GM21515 (cell line): ENCODE data around the gene AQP6.
"Not testable (repeated sequence)": the region's sequence is repeated elsewhere in the genome, so short reads cannot be mapped to it uniquely, and the experiment has no call there.

Source experiments
- ATAC-seq: cut with Tn5 transposase; IDR thresholded peaks from one replicate; pipeline ENCODE4 v1.9.1; 2021; ENCODE audit not compliant: unreplicated experiment

Gene AQP6

DNA sequence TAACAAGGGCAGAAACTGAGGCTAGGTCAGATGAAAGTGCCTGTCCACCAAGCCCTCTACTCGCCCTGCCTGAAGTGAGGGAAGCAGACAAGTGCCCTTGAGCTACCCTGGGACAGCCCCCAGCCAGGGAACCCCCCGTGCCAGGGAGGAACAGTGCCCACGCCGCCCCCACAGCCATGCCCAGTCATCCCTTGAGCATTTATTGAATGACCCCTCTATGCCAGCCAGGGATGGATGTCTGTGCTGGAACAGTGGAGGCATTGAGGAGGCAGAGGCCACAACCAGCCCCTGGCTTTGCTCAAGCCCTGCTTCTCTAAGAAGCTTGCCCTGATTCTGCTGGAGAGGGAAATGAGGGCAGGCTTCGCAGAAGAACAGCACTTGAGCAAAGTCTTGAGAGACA, 3.7 kb upstream of the AQP6 start:
- ATAC-seq = no peak

DNA sequence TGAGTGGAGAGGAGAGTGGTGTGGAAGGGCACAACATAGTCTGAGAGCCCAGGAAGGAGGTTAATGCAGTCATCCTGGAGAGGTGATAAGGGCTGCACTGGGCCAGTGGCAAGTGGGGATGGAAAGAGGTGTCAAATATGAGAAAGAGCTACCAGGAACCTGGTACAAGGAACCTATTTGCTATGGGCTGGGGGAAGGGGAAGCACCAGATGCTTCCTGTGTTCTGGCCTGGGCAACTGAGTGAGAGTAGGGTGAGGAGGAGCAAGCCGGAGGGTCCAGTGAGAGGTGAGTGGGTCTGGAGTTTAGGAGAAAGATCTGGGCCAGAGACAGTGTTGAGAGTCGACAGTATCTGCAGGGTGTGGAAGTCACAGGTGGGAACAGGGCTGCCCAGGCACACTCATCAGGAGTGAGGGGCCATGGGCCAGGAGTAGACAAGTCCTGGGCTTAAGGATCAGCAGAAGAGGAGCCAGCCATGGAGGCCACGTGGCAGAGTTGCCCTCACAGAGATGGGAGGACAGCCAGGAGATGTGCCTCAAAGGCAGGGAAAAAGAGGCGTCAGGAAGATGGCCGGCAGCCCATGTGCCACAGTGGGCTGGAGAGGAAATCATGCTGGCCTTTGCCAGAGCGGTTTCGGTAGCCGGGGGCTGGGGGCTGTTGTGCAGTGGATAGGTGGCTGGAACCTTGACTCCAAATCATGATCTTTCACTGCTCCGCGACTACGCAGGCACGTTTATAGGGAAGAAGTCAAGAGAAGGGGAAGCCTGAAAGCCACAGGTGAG, 2.9 kb upstream of the AQP6 start:
- no peak for ATAC-seq

DNA sequence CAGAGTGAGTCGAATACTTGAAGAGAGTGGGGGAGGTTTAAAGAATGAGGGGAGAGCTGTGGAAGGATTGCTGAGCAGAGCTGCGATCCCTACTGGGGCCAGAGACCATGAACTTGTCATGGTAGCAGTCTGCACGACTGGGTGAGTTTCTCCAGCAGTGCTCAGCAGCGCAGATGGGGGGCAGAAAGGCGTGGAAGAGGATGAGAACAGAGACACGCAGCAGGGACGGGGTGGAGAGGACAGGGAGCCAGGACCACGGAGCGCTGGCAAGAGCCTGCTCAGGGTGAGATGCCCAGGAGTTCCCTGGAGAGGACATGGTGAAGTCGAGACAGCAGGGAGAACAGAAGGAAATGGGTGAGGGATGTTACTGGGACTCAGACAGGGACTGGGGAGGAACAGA, 2.1 kb upstream of the AQP6 start:
- ATAC-seq = no peak

DNA sequence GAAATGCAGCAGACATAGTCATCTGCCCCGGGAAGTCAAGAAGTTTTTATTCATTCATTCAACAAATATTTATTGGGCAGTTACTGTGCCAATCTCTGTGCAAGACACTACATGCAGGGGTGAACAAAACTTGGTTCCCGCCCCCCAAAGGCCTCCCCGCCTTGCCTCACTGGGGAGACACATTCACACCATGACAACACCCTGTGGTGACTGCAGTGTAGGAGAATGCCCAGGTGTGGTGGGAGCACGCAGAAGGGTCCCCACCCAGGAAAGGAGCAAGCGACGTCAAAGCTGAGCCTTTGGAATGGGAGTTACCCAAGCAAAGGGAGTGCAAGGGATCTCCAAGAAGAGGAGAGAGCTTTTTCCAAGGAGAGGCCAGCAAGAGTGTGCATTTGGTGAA, 1.6 kb upstream of the AQP6 start:
- ATAC-seq = no peak

DNA sequence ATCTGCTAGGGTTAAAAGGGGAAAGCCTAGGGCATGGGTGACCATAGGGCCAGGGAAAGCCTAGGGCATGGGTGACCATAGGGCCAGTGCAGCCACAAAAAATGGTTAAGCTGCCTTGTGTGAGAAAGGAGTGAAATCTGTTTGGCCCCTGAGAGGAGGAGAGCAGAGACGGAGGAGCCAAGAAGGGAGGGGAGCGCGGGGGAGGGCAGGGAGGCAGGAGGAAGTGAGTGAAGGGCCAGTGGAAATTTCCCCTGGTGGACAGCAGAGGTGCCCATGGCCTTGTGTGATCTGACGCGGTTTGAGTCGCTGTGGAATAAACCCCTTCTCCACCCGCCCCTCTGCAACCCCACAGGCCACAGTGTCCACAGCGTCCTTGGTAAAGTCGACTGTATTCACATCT, 618 bp upstream of the AQP6 start:
- no peak for ATAC-seq

DNA sequence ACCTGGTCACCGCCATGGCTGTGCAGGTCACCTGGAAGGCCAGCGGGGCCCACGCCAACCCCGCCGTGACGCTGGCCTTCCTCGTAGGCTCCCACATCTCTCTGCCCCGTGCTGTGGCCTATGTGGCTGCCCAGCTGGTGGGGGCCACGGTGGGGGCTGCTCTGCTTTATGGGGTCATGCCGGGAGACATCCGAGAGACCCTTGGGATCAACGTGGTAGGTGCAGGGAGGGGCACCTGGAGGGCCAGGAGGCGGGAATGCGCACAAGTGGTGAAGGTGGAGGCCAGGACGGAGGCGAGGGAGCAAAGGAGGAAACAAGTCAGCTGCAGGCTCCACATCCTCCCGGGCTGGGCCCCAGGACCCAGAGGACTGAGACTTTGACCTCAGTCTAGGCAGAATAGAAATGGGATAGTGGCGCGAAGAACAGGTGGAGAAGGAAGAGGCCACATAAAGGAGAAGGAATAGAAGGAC, 649 bp downstream of the AQP6 start:
- ATAC-seq = no peak

DNA sequence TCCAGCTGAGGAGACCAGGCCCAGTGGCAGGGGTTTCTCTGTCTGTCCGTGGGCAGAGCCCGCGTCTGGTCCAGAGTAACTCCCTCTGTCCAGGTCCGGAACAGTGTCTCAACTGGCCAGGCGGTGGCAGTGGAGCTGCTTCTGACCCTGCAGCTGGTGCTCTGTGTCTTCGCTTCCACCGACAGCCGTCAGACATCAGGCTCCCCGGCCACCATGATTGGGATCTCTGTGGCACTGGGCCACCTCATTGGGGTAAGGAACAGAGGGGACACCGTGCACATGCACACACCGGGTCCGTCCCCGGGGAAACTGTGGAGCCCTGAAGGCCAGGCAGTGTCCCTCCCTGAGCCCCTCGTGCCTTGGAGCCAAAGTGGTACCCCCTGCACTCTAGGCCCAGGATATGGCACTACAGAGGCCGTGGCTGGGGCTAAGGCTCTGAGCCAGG, 1.5 kb downstream of the AQP6 start:
- no peak for ATAC-seq

DNA sequence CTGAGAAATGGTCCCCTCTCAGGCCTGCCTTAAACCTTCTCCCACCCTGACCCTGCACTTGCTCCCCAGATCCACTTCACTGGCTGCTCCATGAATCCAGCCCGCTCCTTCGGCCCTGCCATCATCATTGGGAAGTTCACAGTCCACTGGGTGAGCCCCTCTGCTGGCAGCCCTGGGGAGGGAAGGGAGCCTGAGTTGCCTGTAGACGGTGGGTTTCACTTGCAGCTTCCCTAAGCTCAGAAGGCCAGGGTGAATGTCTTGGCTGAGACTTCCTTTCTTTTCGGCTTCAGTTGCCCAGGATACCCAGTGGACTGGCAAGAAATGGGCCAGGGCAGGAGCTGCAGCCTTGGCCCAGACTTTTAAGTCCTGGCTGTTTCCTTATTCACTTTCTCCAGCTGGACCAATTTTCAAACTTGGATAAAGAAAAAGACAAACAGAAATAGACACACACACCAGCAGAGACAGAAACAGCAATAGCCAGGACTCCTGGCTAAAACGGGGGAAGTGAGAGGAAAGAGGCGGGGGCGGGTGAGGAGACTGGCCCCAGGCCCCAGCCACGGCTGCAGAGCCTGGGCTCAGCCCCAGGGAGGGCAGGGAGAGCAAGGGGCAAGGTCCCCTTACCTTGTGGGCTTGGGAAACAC, 2.0 kb downstream of the AQP6 start:
- no peak for ATAC-seq

DNA sequence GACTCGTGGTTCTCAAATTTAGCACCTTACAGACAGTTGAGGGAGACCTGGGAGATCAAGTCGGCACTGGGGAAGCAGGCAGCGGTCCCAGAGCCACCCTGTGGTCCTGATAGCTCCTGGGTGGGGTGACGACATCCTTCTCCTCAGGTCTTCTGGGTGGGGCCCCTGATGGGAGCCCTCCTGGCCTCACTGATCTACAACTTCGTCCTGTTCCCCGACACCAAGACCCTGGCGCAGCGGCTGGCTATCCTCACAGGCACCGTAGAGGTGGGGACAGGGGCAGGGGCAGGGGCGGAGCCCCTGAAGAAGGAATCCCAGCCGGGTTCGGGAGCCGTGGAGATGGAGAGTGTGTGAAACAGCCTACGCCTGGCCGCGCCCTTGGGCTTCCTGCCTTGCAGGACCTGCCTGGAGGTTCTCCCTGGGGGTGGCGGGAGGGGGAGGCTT, 2.6 kb downstream of the AQP6 start:
- no peak for ATAC-seq

DNA sequence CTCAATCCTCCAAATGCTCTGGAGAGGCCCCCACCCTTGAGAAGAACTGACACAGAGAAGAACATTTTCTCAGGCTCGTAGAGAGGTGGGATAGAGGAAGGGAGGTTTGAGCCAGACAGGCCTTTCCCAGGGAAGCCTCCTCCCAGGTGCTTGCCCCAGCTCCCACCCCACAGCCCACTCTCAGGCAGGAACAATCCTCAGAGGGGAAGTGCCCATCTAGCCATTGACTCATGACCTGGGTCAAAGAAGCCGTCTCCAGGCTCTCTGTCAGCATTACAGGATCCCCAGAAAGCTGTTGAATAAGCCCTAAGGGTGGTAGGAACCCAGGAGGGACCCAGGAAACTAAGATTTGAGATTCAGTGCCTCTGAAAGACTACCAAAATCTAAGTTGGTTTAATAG, 3.8 kb downstream of the AQP6 start:
- ATAC-seq = no peak

DNA sequence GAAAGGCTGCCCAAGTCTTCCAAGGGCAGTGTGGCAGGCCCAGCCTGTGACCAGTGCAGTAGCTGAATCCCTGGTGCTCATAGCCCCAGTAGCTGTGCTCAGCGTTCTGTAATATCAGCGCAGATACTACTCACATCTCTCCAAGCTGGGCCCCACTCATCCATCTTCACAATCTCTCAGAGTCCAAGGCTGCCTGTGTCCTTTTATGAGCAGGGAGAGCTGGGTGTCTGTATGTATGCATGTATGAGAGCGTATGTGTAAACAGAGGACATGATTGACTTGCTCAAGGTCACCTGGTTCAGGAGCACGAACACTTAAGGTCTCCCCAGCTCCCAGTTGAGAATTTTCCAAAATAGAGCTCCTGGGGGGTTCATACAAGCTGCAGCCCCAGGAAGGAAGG, 5.4 kb downstream of the AQP6 start:
- no peak for ATAC-seq

DNA sequence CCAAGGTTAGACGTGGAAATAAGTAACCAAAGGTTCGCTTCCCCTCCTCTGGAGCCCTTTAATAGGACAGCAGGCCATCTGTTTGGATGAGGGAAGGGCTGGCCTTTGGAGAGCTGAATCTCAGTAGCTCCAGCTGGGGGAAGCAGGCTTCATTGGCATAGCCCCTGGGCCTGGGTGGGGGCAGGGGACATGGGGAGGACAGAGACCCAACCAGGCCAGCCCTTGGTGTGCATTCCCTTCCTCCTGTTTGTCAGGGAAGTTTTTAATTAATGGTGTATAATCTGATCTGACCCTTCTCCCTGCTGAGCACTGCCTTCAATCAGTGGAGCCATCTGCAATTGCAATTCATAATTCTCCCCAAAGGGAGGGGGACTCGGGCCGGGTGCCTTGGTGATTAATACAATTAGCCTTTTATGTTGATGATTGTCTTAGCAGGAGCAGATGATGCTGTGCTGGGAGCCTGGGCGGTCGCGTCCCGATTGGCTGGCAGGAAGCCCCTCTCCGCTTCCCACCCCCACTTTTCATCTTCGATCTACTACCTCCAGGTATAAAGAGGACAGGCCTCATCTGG, 6.4 kb downstream of the AQP6 start:
- no peak for ATAC-seq

DNA sequence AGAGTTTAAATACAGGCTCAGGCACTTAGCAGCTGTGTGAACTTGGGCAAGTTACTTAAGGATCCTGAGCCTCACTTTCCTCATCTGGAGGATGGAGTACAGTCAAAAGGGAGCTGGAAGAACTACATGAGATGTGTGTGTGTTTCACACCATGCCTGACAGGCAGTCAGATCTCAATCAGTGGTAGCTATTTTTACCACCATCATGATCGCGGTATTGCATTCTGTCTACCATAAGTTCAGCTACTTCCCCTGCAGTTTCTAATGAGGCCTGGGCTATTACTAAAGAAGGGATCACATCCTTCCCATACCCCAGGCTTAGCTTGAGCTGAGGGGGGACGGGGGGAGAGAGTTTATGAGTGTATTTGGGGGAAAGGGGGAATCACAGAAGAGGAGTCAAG, 7.0 kb downstream of the AQP6 start:
- ATAC-seq = no peak

DNA sequence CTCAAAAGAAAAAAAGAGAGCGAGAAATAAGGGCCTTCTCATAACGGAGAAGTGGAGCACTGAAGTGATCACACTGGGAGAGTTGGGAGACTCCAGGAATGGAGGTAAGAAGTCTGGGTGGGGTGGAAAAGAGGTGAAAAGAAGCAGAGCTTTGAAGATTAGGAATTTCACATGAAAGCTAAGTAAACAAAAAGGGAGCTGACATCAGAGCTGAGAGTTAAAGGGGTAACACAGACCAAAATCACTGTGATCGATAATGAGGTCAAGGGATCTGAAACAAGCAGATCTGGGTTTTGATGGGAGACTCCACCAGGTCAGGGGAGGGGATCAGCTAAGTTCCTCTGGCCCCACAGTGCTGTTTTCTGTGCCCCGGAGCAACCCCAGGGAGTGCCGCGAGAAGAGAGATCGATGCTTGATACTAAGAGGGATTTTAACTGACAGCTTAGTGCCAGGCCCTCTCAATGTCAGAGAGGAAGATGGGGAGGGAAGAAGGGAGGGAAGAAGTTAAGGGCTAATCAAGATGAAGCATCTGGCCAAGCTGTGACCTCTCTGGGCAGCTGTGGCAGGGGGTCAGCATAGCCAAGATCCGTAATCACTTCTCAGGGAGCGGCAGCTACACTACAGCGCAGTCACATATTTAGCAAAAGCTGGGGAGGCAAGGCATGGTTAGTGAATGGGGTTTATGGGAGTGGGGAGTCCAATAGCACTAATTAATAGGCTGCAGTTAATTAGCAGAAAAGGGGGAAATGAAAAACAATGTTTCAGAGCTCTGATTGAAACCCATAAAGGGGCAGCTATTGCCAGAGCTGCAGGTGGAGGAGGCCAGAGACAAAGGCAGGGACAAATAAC, 8.0 kb downstream of the AQP6 start:
- ATAC-seq = no peak

DNA sequence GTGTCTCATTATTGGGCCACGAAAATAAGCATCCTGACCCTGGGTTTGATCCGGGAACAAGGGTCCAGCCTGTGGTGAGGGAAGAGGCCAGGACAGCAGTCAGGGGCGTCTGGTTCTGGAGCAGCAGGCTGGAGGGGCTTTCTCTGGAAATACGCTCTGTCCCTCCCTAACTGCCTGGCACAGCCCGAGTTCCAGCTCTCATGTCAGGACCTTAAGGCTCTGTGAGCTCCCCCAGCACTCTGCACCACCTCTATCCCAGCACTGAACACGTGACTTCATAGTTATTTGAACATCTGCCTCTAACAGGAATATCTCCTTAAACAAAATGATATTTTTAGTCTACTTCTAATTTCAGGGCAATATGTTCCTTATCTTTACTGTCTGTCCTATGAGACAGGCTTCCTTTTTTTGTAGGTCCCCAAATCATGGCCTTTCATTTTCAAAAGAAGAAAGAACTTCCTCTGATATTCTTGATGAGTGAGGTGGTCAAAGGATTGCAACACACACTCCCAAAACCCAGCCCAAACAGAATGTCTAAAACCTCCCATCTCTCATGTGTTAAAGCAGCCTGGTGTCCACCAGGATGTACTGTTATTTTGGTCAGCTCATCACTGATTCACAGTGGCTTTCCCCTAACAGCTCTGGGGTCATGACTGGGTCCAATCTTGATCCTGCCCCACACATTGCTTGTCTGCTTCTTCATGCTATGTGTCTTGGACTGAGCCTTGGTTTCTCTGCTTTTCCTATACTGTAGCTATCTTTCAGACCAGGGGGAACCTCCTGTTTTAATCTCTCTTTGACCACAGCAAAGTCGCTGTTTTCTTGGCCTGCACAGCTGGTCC, 9.7 kb downstream of the AQP6 start:
- ATAC-seq = no peak

DNA sequence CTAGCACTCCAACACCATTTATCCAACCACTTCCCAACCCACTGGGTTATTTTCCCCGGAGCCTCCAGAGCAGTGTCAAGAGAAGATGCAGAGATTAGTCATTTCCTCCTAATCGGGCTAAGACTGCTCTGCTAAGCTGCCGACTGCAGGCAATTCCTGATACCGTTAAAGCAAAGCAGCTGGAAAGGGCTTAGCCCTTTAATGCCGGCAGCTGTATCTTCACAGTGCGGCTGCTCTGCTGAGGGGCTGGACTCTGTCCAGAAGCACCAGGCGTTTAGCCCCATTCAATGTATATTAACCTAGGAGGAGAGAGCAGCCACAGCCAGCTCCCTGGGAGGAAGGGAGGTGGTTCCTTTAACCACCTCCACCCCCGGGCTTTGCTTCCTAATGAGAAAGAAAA, 11.1 kb downstream of the AQP6 start:
- no peak for ATAC-seq

DNA sequence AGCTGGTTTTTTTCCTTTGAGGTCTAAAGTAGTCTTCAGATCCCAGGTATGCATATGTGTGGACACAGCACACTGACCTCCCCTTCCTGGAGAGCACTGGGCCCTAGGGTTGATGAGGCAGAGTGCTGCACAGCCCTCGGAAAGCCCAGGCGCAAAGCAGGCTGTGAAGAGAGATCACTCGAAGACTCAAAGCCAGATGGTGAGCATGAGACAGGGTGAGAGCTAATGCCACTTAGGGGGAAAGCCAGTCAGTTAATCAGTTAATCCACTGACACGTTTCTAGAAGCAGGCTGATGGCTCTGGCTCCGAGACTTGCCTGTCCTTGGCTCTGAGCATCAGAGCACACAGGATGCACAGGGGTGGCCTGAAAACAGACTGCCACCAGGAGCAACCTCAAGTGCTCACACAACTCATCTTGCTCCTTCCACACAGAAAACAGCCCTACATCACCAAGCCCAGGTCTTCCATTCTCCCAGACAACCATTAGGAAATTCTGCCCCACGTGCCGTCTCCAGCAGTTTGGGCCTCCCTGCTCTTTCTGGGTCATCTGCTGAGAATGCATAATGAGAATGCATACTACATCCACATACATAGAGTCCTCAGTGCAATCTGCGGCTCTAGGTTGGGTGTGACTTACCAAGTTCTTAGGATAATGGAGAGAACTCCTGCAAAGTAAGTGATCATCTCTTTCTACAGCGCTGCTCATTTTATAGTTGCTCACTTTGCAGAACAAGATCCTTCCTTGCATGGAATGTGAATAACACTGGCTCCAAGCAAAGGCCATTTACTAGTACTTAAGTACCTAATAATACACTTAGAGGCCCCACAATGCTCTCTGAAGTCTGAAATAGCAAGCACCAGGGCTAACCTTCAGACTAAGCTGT, 12.0 kb downstream of the AQP6 start:
- ATAC-seq = no peak

DNA sequence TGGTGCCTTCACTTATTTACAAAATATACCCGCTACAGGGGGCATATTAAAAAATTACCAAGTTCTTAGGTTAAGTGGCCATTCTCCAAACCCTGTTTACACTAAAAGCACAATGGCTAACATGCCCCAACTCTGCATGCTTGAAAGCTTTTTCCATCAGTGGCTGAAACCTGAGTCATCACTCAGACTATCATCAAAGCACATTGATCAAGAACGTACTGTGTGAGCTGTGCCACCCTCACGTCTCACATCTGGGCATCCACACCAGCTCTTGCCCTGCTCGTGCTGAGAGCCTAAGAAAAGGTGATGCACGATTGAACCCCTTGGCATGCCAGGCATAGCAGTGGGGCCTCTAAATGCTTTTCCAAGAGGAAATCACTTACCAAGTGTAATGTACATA, 13.2 kb downstream of the AQP6 start:
- no peak for ATAC-seq

DNA sequence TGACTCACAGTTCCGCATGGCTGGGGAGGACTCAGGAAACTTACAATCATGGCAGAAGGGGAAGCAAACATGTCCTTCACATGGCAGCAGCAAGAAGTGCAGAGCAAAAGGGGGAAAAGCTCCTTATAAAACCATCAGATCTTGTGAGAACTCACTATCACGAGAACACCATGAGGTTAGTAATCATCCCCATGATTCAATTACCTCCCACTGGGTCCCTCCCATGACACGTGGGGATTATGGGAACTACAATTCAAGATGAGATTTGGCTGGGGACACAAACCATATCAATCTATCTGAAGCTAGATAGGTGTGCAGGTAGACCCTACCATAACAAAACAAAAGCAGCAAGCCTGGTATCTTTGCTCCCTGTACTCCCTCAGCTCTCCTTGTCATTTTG, 13.7 kb downstream of the AQP6 start:
- not testable (repeated sequence) for ATAC-seq
